GM23248 (cell line): ENCODE measurements around the gene PTPRD.

Experiments used
- EZH2 ChIP-seq: fragments of 200-600 bp; sonication (generic); IDR thresholded peaks from 2 replicates; pipeline ENCODE4 v1.6.1; 2018; ENCODE audit warnings: antibody characterized with exemption, mild to moderate bottlenecking; ENCODE audit not compliant: insufficient read depth, poor library complexity, severe bottlenecking
- EZH2phosphoT487 ChIP-seq: fragments of 200-600 bp; sonication (generic); IDR thresholded peaks from 2 replicates; pipeline ENCODE4 v1.6.1; 2018; ENCODE audit warnings: antibody characterized with exemption, moderate library complexity, mild to moderate bottlenecking, low read depth; ENCODE audit not compliant: insufficient read depth

GRCh38 chr9:8713149-8713810, 1899.5 kb downstream of the PTPRD start:
- TF ChIP-seq EZH2 (no peak), EZH2phosphoT487 (no peak)
